SH-SY5Y (cell line): ENCODE measurements around the gene CACNB1.

Source experiments
- GATA2 ChIP-seq: IDR thresholded peaks from 2 replicates; pipeline ENCODE4 v1.6.1; 2011; ENCODE audit warnings: mild to moderate bottlenecking, low read depth, low read length
- GATA3 ChIP-seq: IDR thresholded peaks from 2 replicates; pipeline ENCODE4 v1.6.1; 2011; ENCODE audit warnings: low read depth, mild to moderate bottlenecking, low read length, moderate library complexity

GRCh38 chr17:39194089-39194984 is 3.1 kb downstream of the CACNB1 start:
- TF ChIP-seq GATA3 (no peak), GATA2 (no peak)
